Measurements from ENCODE around the gene PRR23A.

- TF ChIP-seq EZH2phosphoT487 (IDR thresholded peaks at IDR 0.05; ENCODE audit: low read depth) (no peak), CTCF (IDR thresholded peaks at IDR 0.05; ENCODE audit: low read depth, low read length) (no peak)
These were observed 26.4 kb upstream of the PRR23A start for GRCh38 chr3:139032326-139033002.

All from OCI-LY3 (cell line).